Esophagus squamous epithelium (tissue), 4 donors: ENCODE results near the gene OR2L2. TPM values are rescaled to one million over a fixed set of nuclear protein-coding genes. Genes with fewer than 3 reads are reported as not detected.

ENCODE experiments used
- small RNA-seq, 4 donors: library from RNA; depleted of rRNA; stranded (forward); fragments of <200 nt; gene quantifications; one replicate each; pipeline ENCODE3, GENCODE V24; 2016
- total RNA-seq, 4 donors: library from RNA; depleted of rRNA; stranded (reverse); fragments of >200 nt; gene quantifications; one replicate each; pipeline ENCODE4 v1.1.0, GENCODE V29; 2016

OR2L2 gene
- total RNA-seq, 4 donors from 2014 or later, result not detected

Small RNA genes lying within 50 kb of the gene (small RNA-seq; reads per million reads assigned to genes)
- 0 reads per million in 4 donors for gene RF00019

Other genes with a start within 250 kb of the OR2L2 start
- not detected for gene OR14A16, start 206.0 kb upstream of the OR2L2 start, total RNA-seq
- gene OR11L1, start 188.2 kb upstream of the OR2L2 start, total RNA-seq, result not detected
- 1 to 10 TPM in 1 of 4 donors, under 1 TPM in 2, not detected in 1; 0.19 to 6.5 (median 0.26) TPM for gene TRIM58, start 172.9 kb upstream of the OR2L2 start, total RNA-seq
- 1 to 10 TPM in 2 of 4 donors, not detected in 2; 1.5 to 1.8 TPM for gene OR2W3, start 134.5 kb upstream of the OR2L2 start, total RNA-seq
- under 1 TPM in 1 of 4 donors, not detected in 3; 0.23 TPM for gene OR2T8, start 109.8 kb upstream of the OR2L2 start, total RNA-seq
- not detected for gene OR2AJ1, start 105.2 kb upstream of the OR2L2 start, total RNA-seq
- not detected for gene OR2L8, start 81.2 kb upstream of the OR2L2 start, total RNA-seq
- not detected for gene OR2AK2, start 64.8 kb upstream of the OR2L2 start, total RNA-seq
- gene OR2L5, start 16.4 kb upstream of the OR2L2 start, total RNA-seq, result not detected
- not detected for gene OR2L3, start 16.8 kb downstream of the OR2L2 start, total RNA-seq
- not detected for gene OR2L13, start 65.1 kb downstream of the OR2L2 start, total RNA-seq
- not detected for gene OR2M5, start 115.1 kb downstream of the OR2L2 start, total RNA-seq
- not detected for gene OR2M2, start 144.8 kb downstream of the OR2L2 start, total RNA-seq
- gene OR2M3, start 167.2 kb downstream of the OR2L2 start, total RNA-seq, result not detected
- not detected for gene OR2M4, start 201.3 kb downstream of the OR2L2 start, total RNA-seq
- gene OR2T33, start 247.9 kb downstream of the OR2L2 start, total RNA-seq, result not detected